ENCODE measurements around the gene ATM.

GRCh38 chr11:108233277-108233945 lies 10.5 kb downstream of the ATM start:
- TF ChIP-seq, protein P1, sequence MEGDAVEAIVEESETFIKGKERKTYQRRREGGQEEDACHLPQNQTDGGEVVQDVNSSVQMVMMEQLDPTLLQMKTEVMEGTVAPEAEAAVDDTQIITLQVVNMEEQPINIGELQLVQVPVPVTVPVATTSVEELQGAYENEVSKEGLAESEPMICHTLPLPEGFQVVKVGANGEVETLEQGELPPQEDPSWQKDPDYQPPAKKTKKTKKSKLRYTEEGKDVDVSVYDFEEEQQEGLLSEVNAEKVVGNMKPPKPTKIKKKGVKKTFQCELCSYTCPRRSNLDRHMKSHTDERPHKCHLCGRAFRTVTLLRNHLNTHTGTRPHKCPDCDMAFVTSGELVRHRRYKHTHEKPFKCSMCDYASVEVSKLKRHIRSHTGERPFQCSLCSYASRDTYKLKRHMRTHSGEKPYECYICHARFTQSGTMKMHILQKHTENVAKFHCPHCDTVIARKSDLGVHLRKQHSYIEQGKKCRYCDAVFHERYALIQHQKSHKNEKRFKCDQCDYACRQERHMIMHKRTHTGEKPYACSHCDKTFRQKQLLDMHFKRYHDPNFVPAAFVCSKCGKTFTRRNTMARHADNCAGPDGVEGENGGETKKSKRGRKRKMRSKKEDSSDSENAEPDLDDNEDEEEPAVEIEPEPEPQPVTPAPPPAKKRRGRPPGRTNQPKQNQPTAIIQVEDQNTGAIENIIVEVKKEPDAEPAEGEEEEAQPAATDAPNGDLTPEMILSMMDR (IDR thresholded peaks at IDR 0.05) = no peak
- TF ChIP-seq POLR2AphosphoS5 (IDR thresholded peaks at IDR 0.05) = no peak
